Neural cell (in vitro differentiated cells): ENCODE results near the gene GSE1.

Experiments
- EZH2 ChIP-seq: fragments of 200-600, 300-800 bp; shearing (Covaris generic), sonication (generic); IDR thresholded peaks from 2 replicates; pipeline ENCODE4 v1.6.1; 2014; ENCODE audit warnings: antibody characterized with exemption, low read length, borderline replicate concordance, mild to moderate bottlenecking; ENCODE audit not compliant: insufficient read depth, poor library complexity, severe bottlenecking
- SMC3 ChIP-seq: fragments of 450-650 bp; conservative IDR thresholded peaks from 2 replicates; pipeline ENCODE4 v1.6.1; 2014; ENCODE audit warnings: antibody characterized with exemption, mild to moderate bottlenecking, moderate library complexity; ENCODE audit not compliant: poor library complexity
- TAF1 ChIP-seq: IDR thresholded peaks from 2 replicates; pipeline ENCODE4 v1.6.1; 2012; ENCODE audit warnings: low read depth
- TF ChIP-seq, protein P1 (sequence below): fragments of 450-650 bp; IDR thresholded peaks from 2 replicates; pipeline ENCODE4 v1.5.1; 2014; ENCODE audit warnings: antibody characterized with exemption, mild to moderate bottlenecking, moderate library complexity; ENCODE audit not compliant: poor library complexity, severe bottlenecking

DNA sequence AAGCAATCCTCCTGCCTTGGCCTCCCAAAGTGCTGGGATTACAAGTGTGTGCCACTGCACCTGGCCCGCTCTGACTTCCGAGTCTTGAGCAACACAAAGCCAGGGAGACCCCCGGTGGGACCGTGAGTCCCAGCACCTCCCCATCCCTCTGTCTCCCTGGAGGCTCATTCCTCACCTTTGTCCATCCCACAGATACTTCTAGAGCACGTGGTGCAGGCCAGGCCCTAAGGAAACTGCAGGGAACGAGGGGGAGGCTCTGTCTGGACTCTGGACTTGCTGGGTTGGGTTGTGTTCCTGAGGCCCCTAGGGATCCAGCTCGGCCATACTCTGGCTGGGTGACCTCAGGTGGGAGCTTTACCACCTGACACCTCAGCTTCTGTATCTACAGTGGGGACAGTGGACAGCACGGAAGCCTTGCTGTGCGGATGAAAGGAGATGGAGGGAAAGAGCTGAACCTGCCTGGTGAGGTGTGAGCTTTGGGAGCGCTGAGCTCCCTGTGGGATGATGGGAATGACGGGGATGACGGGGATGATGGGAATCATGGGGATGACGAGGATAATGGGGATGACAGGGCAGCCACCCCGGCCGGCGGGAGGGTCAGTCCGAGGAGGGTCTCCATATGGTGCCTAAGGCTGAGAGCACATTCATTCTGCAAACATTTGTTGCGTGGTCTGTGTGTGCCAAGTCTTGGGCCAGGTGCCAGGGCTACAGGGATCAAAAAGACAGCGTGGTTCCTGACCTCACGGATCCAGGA lies 111.2 kb downstream of the GSE1 start:
- TF ChIP-seq, protein P1, sequence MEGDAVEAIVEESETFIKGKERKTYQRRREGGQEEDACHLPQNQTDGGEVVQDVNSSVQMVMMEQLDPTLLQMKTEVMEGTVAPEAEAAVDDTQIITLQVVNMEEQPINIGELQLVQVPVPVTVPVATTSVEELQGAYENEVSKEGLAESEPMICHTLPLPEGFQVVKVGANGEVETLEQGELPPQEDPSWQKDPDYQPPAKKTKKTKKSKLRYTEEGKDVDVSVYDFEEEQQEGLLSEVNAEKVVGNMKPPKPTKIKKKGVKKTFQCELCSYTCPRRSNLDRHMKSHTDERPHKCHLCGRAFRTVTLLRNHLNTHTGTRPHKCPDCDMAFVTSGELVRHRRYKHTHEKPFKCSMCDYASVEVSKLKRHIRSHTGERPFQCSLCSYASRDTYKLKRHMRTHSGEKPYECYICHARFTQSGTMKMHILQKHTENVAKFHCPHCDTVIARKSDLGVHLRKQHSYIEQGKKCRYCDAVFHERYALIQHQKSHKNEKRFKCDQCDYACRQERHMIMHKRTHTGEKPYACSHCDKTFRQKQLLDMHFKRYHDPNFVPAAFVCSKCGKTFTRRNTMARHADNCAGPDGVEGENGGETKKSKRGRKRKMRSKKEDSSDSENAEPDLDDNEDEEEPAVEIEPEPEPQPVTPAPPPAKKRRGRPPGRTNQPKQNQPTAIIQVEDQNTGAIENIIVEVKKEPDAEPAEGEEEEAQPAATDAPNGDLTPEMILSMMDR, result no peak
- TF ChIP-seq EZH2, result no peak
- TF ChIP-seq SMC3, result no peak
- no peak for TF ChIP-seq TAF1
